Smooth muscle cell of the brain vasculature (primary cell): ENCODE measurements around the gene CPSF4L.

Experiments used
- DNase-seq: peaks from one replicate; pipeline ENCODE4 v3.0.0-alpha.2; 2012; ENCODE audit warnings: low read depth, low spot score

The CPSF4L gene

GRCh38 chr17:73289549-73290254 is 28.0 kb upstream of the CPSF4L start:
- no peak for DNase-seq

- no peak for DNase-seq
Observed at GRCh38 chr17:73288534-73289302, 27.0 kb upstream of the CPSF4L start.

- DNase-seq, result peak; percentile 70
Observed at GRCh38 chr17:73286863-73287296, 25.2 kb upstream of the CPSF4L start.

- DNase-seq, result no peak
Observed at GRCh38 chr17:73285916-73286862, 24.5 kb upstream of the CPSF4L start.

- no peak for DNase-seq
Observed at GRCh38 chr17:73285603-73285908, 23.9 kb upstream of the CPSF4L start.

GRCh38 chr17:73284906-73285602 is 23.4 kb upstream of the CPSF4L start:
- DNase-seq, result no peak

- no peak for DNase-seq
Observed at GRCh38 chr17:73284354-73284753, 22.7 kb upstream of the CPSF4L start.

GRCh38 chr17:73283841-73284282 is 22.2 kb upstream of the CPSF4L start:
- no peak for DNase-seq

- no peak for DNase-seq
Observed at GRCh38 chr17:73283250-73283649, 21.6 kb upstream of the CPSF4L start.

- no peak for DNase-seq
Observed at GRCh38 chr17:73282629-73283028, 20.9 kb upstream of the CPSF4L start.

- no peak for DNase-seq
Observed at GRCh38 chr17:73281928-73282327, 20.2 kb upstream of the CPSF4L start.

GRCh38 chr17:73280191-73280590 is 18.5 kb upstream of the CPSF4L start:
- no peak for DNase-seq

- DNase-seq, result no peak
Observed at GRCh38 chr17:73279704-73280103, 18.0 kb upstream of the CPSF4L start.

- no peak for DNase-seq
Observed at GRCh38 chr17:73278465-73279453, 17.1 kb upstream of the CPSF4L start.

GRCh38 chr17:73278049-73278464 is 16.4 kb upstream of the CPSF4L start:
- DNase-seq, result no peak

- no peak for DNase-seq
Observed at GRCh38 chr17:73274490-73274889, 12.8 kb upstream of the CPSF4L start.

GRCh38 chr17:73272906-73273218 is 11.2 kb upstream of the CPSF4L start:
- DNase-seq, result no peak

GRCh38 chr17:73271072-73271471 is 9.4 kb upstream of the CPSF4L start:
- DNase-seq, result no peak

- no peak for DNase-seq
Observed at GRCh38 chr17:73269791-73270190, 8.1 kb upstream of the CPSF4L start.

- no peak for DNase-seq
Observed at GRCh38 chr17:73269329-73269615, 7.6 kb upstream of the CPSF4L start.
